CD4-positive, alpha-beta T cell treated with Interleukin-17A for 4 hours (primary cell): ENCODE results near the gene GPN3.
"Not testable (repeated sequence)": the region's sequence is repeated elsewhere in the genome, so short reads cannot be mapped to it uniquely, and the experiment has no call there.

Experiments
- DNase-seq: peaks from one replicate; pipeline ENCODE4 v3.0.0-alpha.2; 2020; ENCODE audit warnings: mixed read lengths

Gene GPN3

GRCh38 chr12:110468214-110469048 lies at the start of gene GPN3, which contains the start of gene FAM216A:
Gene GPN3, minus strand, starts transcription at chr12:110468257. Its CDS starts 54 bp downstream, at chr12:110468203.
Gene FAM216A, plus strand, starts transcription at chr12:110468845. Its CDS starts 31 bp downstream, at chr12:110468876.
- peak; percentile 95 for DNase-seq

- no peak for DNase-seq
Observed at GRCh38 chr12:110516995-110517394, 48.9 kb upstream of the GPN3 start.

DNA sequence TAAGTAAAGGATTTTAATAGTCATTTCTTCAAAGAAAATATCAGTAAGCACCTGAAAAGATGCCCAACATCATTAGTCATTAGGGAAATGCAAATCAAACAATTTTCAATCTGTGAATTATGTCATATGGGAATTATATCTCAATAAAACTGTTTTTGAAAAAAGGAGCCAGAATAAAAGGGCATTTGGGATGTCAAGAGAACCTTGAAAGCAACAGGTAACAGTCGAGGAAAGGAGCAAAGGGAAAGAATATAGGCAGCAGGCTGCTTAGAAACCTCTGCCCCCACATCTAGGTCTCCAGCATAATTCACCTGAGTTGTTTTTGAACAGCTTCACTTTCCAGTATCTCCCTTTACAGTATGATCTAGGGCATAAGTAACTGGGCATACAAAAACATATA lies 46.3 kb upstream of the GPN3 start:
- no peak for DNase-seq

- DNase-seq, result no peak
Observed at GRCh38 chr12:110513842-110514241, 45.8 kb upstream of the GPN3 start.

- DNase-seq, result no peak
Observed at GRCh38 chr12:110508071-110508586, 40.1 kb upstream of the GPN3 start.

DNA sequence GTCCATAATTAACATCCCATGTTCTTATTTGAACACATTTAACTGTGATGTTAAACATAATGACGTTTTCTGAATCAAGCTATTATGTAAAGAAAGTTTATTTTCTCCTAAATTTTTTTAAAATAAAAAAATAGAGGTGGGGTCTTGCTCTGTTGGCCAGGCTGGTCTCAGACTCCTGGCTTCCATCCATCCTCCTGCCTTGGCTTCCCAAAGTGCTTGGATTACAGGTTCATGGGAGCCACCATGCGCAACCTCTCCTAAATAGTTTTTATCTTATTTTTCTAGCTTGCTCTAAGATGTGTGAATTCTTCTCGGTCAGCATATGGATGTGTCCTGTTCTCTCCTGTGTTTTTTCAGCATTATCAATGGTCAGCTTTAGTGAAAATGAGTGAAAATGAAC lies 37.3 kb upstream of the GPN3 start:
- DNase-seq, result no peak

GRCh38 chr12:110503432-110503831 lies 35.4 kb upstream of the GPN3 start:
- DNase-seq, result no peak

GRCh38 chr12:110501752-110502738 lies 34.0 kb upstream of the GPN3 start, which contains the start of the genes RAD9B and VPS29:
Gene RAD9B, plus strand, starts transcription at chr12:110502331. Its CDS starts 7 bp downstream, at chr12:110502338.
Gene VPS29, minus strand, starts transcription at chr12:110502111. Its CDS starts 60 bp downstream, at chr12:110502051.
- DNase-seq, result peak; percentile 98

DNA sequence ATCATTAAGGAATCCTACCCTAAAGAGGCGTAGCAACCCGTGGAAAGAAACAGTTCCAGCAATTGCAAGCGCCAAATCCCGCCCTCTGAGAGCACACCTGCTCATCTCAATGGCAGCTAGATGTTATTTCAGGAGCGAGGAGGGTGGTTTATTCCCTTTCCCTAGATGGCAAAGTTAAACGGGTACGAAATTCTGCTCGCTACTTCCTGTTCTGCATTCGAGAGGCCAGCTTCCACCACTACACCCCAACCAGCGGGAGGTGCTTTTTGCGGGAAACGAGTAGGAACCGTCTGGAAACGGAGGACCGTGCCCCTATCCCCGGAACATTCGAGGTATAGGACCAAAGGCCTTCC lies 33.3 kb upstream of the GPN3 start:
- peak; percentile 43 for DNase-seq

GRCh38 chr12:110498984-110499706 lies 31.1 kb upstream of the GPN3 start:
- DNase-seq, result no peak

GRCh38 chr12:110475426-110475825 lies 7.4 kb upstream of the GPN3 start:
- DNase-seq, result no peak

- no peak for DNase-seq
Observed at GRCh38 chr12:110467847-110468213, 227 bp downstream of the GPN3 start.

- no peak for DNase-seq
Observed at GRCh38 chr12:110466791-110467190, 1.3 kb downstream of the GPN3 start.

- DNase-seq, result not testable (repeated sequence)
Observed at GRCh38 chr12:110465765-110466164, 2.3 kb downstream of the GPN3 start.

- DNase-seq, result no peak
Observed at GRCh38 chr12:110465024-110465423, 3.0 kb downstream of the GPN3 start.

DNA sequence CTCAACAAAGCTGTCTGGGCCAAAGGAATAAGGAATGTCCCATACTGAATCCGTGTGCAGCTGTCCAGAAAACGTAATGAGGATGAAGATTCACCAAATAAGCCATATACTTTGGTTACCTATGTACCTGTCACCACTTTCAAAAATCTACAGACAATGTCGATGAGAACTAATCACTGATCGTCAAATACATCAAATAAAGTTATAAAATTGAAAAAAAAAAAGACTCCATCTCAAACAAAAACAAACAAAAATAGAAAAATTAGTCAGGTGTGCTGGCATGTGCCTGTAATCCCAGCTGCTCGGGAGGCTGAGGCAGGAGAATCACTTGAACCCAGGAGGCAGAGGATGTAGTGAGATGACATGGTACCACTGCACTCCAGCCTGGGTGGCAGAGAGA lies 6.9 kb downstream of the GPN3 start:
- not testable (repeated sequence) for DNase-seq

DNA sequence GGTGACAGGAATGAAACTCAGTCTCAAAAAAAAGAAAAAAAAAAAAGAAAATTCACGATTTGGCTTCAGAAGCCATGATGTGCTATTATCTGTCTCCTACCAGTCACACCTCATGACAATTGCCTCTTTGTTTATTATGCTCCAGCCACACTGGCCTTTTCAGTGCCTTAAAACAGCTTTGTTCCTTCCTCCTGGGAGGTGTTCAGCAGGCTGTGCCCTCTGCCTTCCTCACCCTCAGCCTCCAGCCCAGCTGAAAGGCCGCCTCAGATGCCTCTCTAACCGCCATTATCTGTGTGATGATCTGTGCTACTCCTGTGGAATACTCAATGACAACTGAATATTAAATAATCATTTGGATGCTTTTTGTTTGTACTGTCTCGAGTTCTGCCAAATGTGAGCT lies 9.3 kb downstream of the GPN3 start:
- no peak for DNase-seq

DNA sequence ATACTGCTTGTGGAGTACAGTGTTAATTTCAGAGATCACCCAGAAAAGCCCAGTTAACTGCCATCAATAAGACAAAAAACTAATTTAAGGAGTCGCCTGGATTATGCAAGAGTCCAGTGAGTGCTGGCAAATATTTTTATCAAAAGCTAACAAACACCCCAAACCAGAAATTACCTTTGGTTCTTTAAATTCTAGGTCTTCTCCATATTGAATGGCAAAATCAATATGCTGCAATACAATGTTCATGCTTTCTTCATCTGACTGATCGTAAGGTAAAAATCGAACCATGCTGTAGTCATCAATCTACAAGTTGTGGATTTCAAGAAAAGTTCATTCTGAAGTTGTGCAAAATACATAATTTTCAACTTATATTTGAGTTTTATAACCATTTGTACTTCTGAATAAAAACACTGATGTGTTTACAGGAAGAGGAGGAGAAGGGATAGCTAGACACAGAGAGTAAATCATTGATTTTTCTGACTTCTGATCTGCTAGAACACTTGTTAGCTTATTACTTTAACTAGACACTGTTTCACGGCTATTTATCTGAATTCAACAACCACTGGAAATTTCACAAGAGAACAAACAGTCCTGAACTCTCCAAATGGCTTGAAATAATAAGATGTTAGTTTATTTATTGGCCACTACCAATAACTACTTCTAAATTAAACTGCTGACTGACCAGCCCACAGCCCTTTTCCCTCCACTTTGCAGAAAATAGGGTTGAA lies 14.3 kb downstream of the GPN3 start:
- no peak for DNase-seq

DNA sequence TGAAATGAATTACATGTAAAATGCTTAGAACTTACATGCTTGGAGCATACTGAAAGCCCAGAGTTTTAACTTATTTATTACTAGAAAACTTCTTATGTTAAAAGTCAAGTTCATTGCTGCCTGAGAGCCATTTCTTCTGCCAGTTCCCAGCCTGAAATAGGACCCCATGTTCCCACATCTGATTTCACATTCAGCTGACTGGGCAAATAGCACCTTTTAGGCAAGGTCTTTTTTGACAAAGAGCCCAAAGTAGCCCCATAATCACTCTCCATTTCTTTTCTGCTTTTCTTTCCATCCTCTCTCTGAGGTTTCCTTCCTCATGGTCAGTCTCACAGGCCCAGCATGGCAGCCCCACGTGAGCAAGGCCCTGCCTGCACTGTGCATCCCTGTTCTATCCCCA lies 16.8 kb downstream of the GPN3 start:
- DNase-seq, result no peak

DNA sequence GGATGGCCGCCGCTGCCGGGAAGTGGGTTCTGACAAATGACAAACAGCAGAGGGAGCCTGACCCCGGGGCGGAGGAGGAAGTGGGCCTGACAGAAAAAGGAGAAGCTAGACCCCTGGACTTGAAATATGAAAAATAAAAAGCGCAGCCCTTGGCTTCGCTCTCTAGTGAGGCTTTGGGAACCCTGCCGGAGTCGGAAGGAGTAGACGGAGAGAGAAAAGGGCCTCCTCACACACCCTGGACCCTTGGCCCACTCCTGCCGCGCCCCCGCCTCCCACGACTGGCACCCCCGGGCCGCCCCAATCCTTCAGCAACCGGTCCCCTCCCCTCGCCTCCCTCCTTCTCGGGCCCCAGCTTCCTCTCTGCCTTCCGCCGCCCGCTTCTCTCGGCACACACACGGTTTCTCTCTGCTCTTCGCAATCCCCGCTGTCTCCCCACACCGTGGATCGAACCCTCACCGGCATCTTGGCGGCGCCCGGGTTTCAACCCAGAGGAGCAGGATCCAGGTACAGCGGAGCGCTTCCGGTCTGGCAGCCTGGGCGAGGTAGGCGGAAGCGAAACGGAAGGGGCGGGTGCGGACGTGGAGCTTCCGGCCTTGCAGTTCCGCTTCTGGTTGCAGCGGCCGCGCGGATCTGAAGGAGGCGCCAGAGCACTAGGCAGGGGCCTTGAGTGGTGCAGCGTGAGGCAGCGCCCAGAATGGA lies 18.1 kb downstream of the GPN3 start, which contains the start of gene ARPC3:
Gene ARPC3, minus strand, starts transcription at position 539 of the 699 bp plus-strand sequence. Its CDS starts 77 bp downstream, at position 462.
- DNase-seq, result peak; percentile 95

DNA sequence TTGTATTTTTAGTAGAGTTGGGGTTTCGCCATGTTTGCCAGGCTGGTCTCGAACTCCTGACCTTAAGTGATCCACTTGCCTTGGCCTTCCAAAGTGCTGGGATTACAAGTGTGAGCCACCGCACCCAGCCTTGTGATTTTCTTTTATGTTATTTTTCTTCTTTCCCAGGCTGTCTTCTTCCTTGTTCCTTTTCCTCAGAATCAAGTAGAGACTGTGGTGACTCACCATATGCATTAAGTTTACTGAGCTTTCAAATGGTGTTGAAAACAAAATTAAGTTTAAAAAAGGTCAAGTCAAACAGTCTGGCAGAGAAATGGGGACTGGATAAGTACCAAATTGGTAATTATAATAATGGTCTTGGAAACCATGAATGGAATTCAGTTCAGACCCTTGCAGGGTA lies 23.6 kb downstream of the GPN3 start:
- DNase-seq, result no peak
